Liver (tissue), 9 donors: ENCODE data around the gene JPH3. TPM values are rescaled to one million over a fixed set of nuclear protein-coding genes. Genes with fewer than 3 reads are reported as not detected.

Experiments
- DNase-seq: peaks from one replicate; pipeline ENCODE4 v3.0.0-alpha.2; 2017; ENCODE audit warnings: low spot score
- H3K27ac ChIP-seq, 2 donors: one replicate each; pipeline ENCODE4 v1.7.0; 2013; ENCODE audit warnings: inconsistent platforms in 2 of 2, low read length in 2 of 2, control low read depth in 1 of 2, low read depth in 1 of 2, mild to moderate bottlenecking in 1 of 2
- H3K27me3 ChIP-seq, 4 donors: one replicate each; pipeline versions ENCODE4 v1.6.1 to v1.7.0; 2013; ENCODE audit warnings: low read length in 3 of 4, inconsistent platforms in 1 of 4, mild to moderate bottlenecking in 1 of 4, moderate library complexity in 1 of 4; ENCODE audit not compliant: control insufficient read depth in 4 of 4, insufficient read depth in 4 of 4
- H3K36me3 ChIP-seq, 4 donors: one replicate each; pipeline versions ENCODE4 v1.6.1 to v1.7.0; 2013; ENCODE audit warnings: low read length in 3 of 4, mild to moderate bottlenecking in 3 of 4, low read depth in 1 of 4, moderate library complexity in 1 of 4; ENCODE audit not compliant: control insufficient read depth in 4 of 4, insufficient read depth in 3 of 4
- H3K4me1 ChIP-seq, 4 donors: one replicate each; pipeline versions ENCODE4 v1.6.1 to v1.7.0; 2013; ENCODE audit warnings: low read length in 3 of 4, mild to moderate bottlenecking in 3 of 4, moderate library complexity in 1 of 4; ENCODE audit not compliant: control insufficient read depth in 4 of 4, insufficient read depth in 4 of 4
- H3K4me3 ChIP-seq, 3 donors: one replicate each; pipeline versions ENCODE4 v1.6.1 to v1.7.0; 2013; ENCODE audit warnings: low read length in 3 of 3, control low read depth in 1 of 3, low read depth in 1 of 3, mild to moderate bottlenecking in 1 of 3
- H3K9ac ChIP-seq, 2 donors: one replicate each; pipeline ENCODE4 v1.7.0; 2013; ENCODE audit warnings: low read length in 2 of 2, mild to moderate bottlenecking in 2 of 2, moderate library complexity in 2 of 2, control low read depth in 1 of 2, low read depth in 1 of 2
- H3K9me3 ChIP-seq, 4 donors: one replicate each; pipeline versions ENCODE4 v1.6.1 to v1.7.0; 2013; ENCODE audit warnings: low read length in 3 of 4; ENCODE audit not compliant: control insufficient read depth in 4 of 4
- CTCF ChIP-seq: fragments of 150-350 bp; IDR thresholded peaks from 2 replicates; pipeline ENCODE4 v1.5.1; 2017; ENCODE audit warnings: improper control_type of control experiment, low read depth, low read length; ENCODE audit not compliant: missing input control
- EGR1 ChIP-seq, 2 donors: IDR thresholded peaks; 2 replicates each; pipeline ENCODE4 v1.6.1; 2016 to 2018; ENCODE audit warnings: antibody characterized with exemption in 2 of 2, low read depth in 2 of 2
- FOXA1 ChIP-seq: IDR thresholded peaks from 2 replicates; pipeline ENCODE4 v1.6.1; 2016; ENCODE audit warnings: antibody characterized with exemption
- FOXA2 ChIP-seq: IDR thresholded peaks from 2 replicates; pipeline ENCODE4 v1.6.1; 2016; ENCODE audit warnings: antibody characterized with exemption
- GABPA ChIP-seq, 2 donors: IDR thresholded peaks in 1 of 2; conservative IDR thresholded peaks in 1 of 2; 2 replicates each; pipeline ENCODE4 v1.6.1; 2016; ENCODE audit warnings: antibody characterized with exemption in 2 of 2, mild to moderate bottlenecking in 1 of 2, moderate library complexity in 1 of 2
- HNF4A ChIP-seq, 2 donors: conservative IDR thresholded peaks; 2 replicates each; pipeline ENCODE4 v1.6.1; 2016; ENCODE audit warnings: antibody characterized with exemption in 2 of 2, mild to moderate bottlenecking in 2 of 2
- HNF4G ChIP-seq: IDR thresholded peaks from 2 replicates; pipeline ENCODE4 v1.6.1; 2016; ENCODE audit warnings: antibody characterized with exemption
- JUND ChIP-seq, 2 donors: IDR thresholded peaks; 2 replicates each; pipeline ENCODE4 v1.6.1; 2016; ENCODE audit warnings: antibody characterized with exemption in 2 of 2
- NR2F2 ChIP-seq: IDR thresholded peaks from 2 replicates; pipeline ENCODE4 v1.6.1; 2016; ENCODE audit warnings: antibody characterized with exemption
- RAD21 ChIP-seq, 2 donors: IDR thresholded peaks; 2 replicates each; pipeline ENCODE4 v1.6.1; 2016; ENCODE audit warnings: antibody characterized with exemption in 2 of 2, mild to moderate bottlenecking in 2 of 2
- WGBS: extraction: QIAGEN DNeasy Blood & Tissue Kit; methylation state at CpG from one replicate; pipeline ENCODE4 v1.1.7; 2013; 5-methylcytosine and 5-hydroxymethylcytosine counted together
- polyA plus RNA-seq, 2 donors: library from polyadenylated mRNA; stranded (reverse) in 1 of 2; unstranded in 1 of 2; fragments of 200-250 nt in 1 of 2; fragments of >200 nt in 1 of 2; fragmentation: Nextera tagmentation in 1 of 2; extraction: Ambion mirVana in 1 of 2; gene quantifications; one replicate each; pipeline versions ENCODE4 v1.2.1 to v1.2.3, GENCODE V29; 2013 to 2015
- total RNA-seq, 2 donors: library from RNA; depleted of rRNA; stranded (reverse); fragments of >200 nt; gene quantifications; one replicate each; pipeline ENCODE4 v1.2.3, GENCODE V29; 2014
- TF ChIP-seq, protein P1 (sequence below): IDR thresholded peaks from 2 replicates; pipeline ENCODE4 v1.6.1; 2016; ENCODE audit warnings: antibody characterized with exemption
- TF ChIP-seq, protein P2 (sequence below): IDR thresholded peaks from 2 replicates; pipeline ENCODE4 v1.6.1; 2016; ENCODE audit warnings: antibody characterized with exemption
- TF ChIP-seq, protein P3 (sequence below): IDR thresholded peaks from 2 replicates; pipeline ENCODE4 v1.6.1; 2016; ENCODE audit warnings: antibody characterized with exemption
- TF ChIP-seq, protein P4 (sequence below): IDR thresholded peaks from 2 replicates; pipeline ENCODE4 v1.6.1; 2016; ENCODE audit warnings: antibody characterized with exemption, mild to moderate bottlenecking
- donor health status: healthy.
- donor health status: healthy.
- donor health status: healthy.
- donor health status: healthy.
- donor health status: healthy.

JPH3 gene
- total and polyA plus RNA-seq, 4 donors, result under 0.01 to 0.09 (median 0.04) TPM

- H3K9ac ChIP-seq, result no peak overlapping the region
- 95% methylated on average over 23 of the region's 23 CpGs for WGBS
- DNase-seq, result no peak
- peaks cover 0 to 5% (median 2%) of the 10 kb centered on the region in 4 donors for H3K4me1 ChIP-seq
- H3K27ac ChIP-seq, result no peak overlapping the region
- no peaks in the 10 kb centered on the region for H3K27me3 ChIP-seq
- peaks cover 0 to 14% (median 8%) of the 10 kb centered on the region in 4 donors for H3K36me3 ChIP-seq
- no peaks in the 10 kb centered on the region for H3K9me3 ChIP-seq
- TF ChIP-seq, protein P1, sequence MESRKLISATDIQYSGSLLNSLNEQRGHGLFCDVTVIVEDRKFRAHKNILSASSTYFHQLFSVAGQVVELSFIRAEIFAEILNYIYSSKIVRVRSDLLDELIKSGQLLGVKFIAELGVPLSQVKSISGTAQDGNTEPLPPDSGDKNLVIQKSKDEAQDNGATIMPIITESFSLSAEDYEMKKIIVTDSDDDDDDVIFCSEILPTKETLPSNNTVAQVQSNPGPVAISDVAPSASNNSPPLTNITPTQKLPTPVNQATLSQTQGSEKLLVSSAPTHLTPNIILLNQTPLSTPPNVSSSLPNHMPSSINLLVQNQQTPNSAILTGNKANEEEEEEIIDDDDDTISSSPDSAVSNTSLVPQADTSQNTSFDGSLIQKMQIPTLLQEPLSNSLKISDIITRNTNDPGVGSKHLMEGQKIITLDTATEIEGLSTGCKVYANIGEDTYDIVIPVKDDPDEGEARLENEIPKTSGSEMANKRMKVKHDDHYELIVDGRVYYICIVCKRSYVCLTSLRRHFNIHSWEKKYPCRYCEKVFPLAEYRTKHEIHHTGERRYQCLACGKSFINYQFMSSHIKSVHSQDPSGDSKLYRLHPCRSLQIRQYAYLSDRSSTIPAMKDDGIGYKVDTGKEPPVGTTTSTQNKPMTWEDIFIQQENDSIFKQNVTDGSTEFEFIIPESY, result no peak
- TF ChIP-seq EGR1 (IDR thresholded peaks at IDR 0.05; ENCODE audit: low read depth in 2 of 2), result no peak
- TF ChIP-seq, protein P2, sequence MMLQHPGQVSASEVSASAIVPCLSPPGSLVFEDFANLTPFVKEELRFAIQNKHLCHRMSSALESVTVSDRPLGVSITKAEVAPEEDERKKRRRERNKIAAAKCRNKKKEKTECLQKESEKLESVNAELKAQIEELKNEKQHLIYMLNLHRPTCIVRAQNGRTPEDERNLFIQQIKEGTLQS, result no peak
- TF ChIP-seq, protein P3, sequence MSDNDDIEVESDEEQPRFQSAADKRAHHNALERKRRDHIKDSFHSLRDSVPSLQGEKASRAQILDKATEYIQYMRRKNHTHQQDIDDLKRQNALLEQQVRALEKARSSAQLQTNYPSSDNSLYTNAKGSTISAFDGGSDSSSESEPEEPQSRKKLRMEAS, result no peak
- TF ChIP-seq JUND (IDR thresholded peaks at IDR 0.05), result no peak
- TF ChIP-seq NR2F2, result no peak
- TF ChIP-seq GABPA (IDR thresholded peaks at IDR 0.05 in 1 of 2, conservative IDR thresholded peaks at IDR 0.05 in 1 of 2), result no peak
- no peak for TF ChIP-seq HNF4A (conservative IDR thresholded peaks at IDR 0.05)
- no peak for TF ChIP-seq HNF4G
- TF ChIP-seq, protein P4, sequence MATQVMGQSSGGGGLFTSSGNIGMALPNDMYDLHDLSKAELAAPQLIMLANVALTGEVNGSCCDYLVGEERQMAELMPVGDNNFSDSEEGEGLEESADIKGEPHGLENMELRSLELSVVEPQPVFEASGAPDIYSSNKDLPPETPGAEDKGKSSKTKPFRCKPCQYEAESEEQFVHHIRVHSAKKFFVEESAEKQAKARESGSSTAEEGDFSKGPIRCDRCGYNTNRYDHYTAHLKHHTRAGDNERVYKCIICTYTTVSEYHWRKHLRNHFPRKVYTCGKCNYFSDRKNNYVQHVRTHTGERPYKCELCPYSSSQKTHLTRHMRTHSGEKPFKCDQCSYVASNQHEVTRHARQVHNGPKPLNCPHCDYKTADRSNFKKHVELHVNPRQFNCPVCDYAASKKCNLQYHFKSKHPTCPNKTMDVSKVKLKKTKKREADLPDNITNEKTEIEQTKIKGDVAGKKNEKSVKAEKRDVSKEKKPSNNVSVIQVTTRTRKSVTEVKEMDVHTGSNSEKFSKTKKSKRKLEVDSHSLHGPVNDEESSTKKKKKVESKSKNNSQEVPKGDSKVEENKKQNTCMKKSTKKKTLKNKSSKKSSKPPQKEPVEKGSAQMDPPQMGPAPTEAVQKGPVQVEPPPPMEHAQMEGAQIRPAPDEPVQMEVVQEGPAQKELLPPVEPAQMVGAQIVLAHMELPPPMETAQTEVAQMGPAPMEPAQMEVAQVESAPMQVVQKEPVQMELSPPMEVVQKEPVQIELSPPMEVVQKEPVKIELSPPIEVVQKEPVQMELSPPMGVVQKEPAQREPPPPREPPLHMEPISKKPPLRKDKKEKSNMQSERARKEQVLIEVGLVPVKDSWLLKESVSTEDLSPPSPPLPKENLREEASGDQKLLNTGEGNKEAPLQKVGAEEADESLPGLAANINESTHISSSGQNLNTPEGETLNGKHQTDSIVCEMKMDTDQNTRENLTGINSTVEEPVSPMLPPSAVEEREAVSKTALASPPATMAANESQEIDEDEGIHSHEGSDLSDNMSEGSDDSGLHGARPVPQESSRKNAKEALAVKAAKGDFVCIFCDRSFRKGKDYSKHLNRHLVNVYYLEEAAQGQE, result no peak
- TF ChIP-seq FOXA2, result no peak
- no peak for TF ChIP-seq FOXA1
- H3K4me3 ChIP-seq, result no peak overlapping the region
These were observed 99.2 kb downstream of the JPH3 start for GRCh38 chr16:87701505-87701921.

- peaks cover 0 to 17% (median 9%) of the 10 kb centered on the region in 4 donors for H3K36me3 ChIP-seq
- no peak overlapping the region for H3K27ac ChIP-seq
- H3K4me3 ChIP-seq, result no peak overlapping the region
- 55% methylated on average over 19 of the region's 19 CpGs for WGBS
- no peaks in the 10 kb centered on the region for H3K9me3 ChIP-seq
- TF ChIP-seq CTCF, result peak; percentile 13
- TF ChIP-seq NR2F2, result peak; percentile 39
- TF ChIP-seq HNF4G, result no peak
- peak in 1 of 2 donors; percentile 29 for TF ChIP-seq RAD21 (IDR thresholded peaks at IDR 0.05)
- no peak overlapping the region for H3K9ac ChIP-seq
- H3K4me1 ChIP-seq, result peaks cover 0 to 5% (median 2%) of the 10 kb centered on the region in 4 donors
- peak; percentile 46 for DNase-seq
- H3K27me3 ChIP-seq, result no peaks in the 10 kb centered on the region
These were observed 100.1 kb downstream of the JPH3 start for GRCh38 chr16:87702325-87702811.
